ENCODE measurements around the gene CAMSAP2.

GRCh38 chr1:200909757-200910239 is 171.1 kb downstream of the CAMSAP2 start:
- TF ChIP-seq CTCF (IDR thresholded peaks at IDR 0.05; ENCODE audit: low read depth, low read length) (no peak), POLR2A (IDR thresholded peaks at IDR 0.05; ENCODE audit: extremely low read depth, insufficient read length) (no peak), MAX (IDR thresholded peaks at IDR 0.05; ENCODE audit: low read depth, low read length) (no peak)
